ENCODE results near the gene HDAC4. TPM values are rescaled to one million over a fixed set of nuclear protein-coding genes. Genes with fewer than 3 reads are reported as not detected.
A peak's percentile ranks its signal among the peaks of the same experiment; 100 is the strongest.

Gene HDAC4
- total RNA-seq, 2 donors from 2014 or later, result 9.3 to 139 TPM

GRCh38 chr2:239344857-239345216, 56.0 kb downstream of the HDAC4 start:
- Histone ChIP-seq H3K36me3 (replicated peaks in 1 of 2; ENCODE audit: insufficient read depth in 1 of 2, low read depth in 2 of 2) (no peaks in the 10 kb centered on the region), H3K27ac (no peak overlapping the region), H3K4me1 (peaks cover 6% of the 10 kb centered on the region), H3K4me3 (no peak overlapping the region), H3K27me3 (no peaks in the 10 kb centered on the region), H3K9me3 (no peaks in the 10 kb centered on the region)
- DNase-seq (peak; percentile 64 to 88 (median 73)), ATAC-seq (peak; percentile 40)
- intact Hi-C loops (cut with DNase I), result no loop called here
- 69 to 76% methylated on average over 4 of the region's 4 CpGs for WGBS, 2 donors
- no peak for TF ChIP-seq POLR2A (IDR thresholded peaks at IDR 0.05)
- TF ChIP-seq, protein P1, sequence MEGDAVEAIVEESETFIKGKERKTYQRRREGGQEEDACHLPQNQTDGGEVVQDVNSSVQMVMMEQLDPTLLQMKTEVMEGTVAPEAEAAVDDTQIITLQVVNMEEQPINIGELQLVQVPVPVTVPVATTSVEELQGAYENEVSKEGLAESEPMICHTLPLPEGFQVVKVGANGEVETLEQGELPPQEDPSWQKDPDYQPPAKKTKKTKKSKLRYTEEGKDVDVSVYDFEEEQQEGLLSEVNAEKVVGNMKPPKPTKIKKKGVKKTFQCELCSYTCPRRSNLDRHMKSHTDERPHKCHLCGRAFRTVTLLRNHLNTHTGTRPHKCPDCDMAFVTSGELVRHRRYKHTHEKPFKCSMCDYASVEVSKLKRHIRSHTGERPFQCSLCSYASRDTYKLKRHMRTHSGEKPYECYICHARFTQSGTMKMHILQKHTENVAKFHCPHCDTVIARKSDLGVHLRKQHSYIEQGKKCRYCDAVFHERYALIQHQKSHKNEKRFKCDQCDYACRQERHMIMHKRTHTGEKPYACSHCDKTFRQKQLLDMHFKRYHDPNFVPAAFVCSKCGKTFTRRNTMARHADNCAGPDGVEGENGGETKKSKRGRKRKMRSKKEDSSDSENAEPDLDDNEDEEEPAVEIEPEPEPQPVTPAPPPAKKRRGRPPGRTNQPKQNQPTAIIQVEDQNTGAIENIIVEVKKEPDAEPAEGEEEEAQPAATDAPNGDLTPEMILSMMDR (IDR thresholded peaks at IDR 0.05), result no peak

DNA sequence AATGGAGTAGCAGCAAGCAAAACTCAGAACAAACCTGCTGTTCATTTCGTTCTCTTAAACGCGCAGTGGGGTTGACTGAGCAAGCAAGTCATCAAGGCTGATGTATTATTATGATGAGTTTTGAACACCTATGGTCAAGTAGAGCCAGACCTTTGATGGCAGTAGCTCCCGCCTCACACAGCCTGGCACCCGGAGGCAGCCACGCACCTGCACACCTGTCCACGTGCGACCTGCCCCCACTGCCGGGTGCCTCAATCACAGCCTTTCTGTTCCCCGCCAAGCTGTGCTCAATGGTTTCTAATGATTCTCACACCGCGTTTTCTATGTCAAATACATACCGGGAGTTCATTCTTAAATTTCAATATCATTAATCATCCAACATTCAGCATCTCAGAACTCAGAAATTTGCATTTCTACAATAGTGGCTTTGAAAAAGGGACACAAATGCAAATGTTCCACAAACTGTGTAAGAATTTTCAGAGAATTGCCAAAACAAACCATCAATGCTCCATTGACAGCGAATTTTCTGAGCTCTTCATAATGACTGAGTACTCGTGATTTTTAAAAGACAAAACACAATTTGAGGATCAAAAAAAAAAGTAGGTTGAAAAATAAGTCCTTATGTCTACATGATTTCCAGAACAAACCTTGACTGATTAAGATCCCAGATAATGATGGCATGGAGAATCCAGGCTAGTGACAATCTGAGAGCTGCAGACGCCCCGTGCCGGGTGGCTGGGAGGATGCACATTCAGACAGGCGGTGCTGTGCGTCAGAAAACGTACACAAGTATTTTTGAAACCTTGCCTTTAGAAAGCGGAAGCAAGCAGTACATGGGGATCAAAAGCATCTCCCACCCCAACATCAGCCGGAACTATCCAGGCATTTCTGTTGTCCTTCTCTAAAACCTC, 56.6 kb downstream of the HDAC4 start:
- no peaks in the 10 kb centered on the region for H3K36me3 ChIP-seq (replicated peaks in 1 of 2; ENCODE audit: insufficient read depth in 1 of 2, low read depth in 2 of 2)
- DNase-seq, result no peak
- no peaks in the 10 kb centered on the region for H3K9me3 ChIP-seq
- H3K27ac ChIP-seq, result no peak overlapping the region
- ATAC-seq, result no peak
- TF ChIP-seq, protein P1 (IDR thresholded peaks at IDR 0.05), result no peak
- TF ChIP-seq POLR2A (IDR thresholded peaks at IDR 0.05), result no peak
- H3K4me3 ChIP-seq, result no peak overlapping the region
- peaks cover 6% of the 10 kb centered on the region for H3K4me1 ChIP-seq
- 92 to 95% methylated on average over 23 of the region's 23 CpGs for WGBS, 2 donors
- H3K27me3 ChIP-seq, result no peaks in the 10 kb centered on the region
- intact Hi-C loops (cut with DNase I), result no loop called here

- H3K4me1 ChIP-seq, result peaks cover 6% of the 10 kb centered on the region
- ATAC-seq (no peak), DNase-seq (no peak)
- no peaks in the 10 kb centered on the region for H3K36me3 ChIP-seq (replicated peaks in 1 of 2; ENCODE audit: insufficient read depth in 1 of 2, low read depth in 2 of 2)
- H3K9me3 ChIP-seq, result no peaks in the 10 kb centered on the region
- WGBS, 2 donors, result 96% methylated on average over 7 to 10 of the region's 10 CpGs
- TF ChIP-seq, protein P1 (IDR thresholded peaks at IDR 0.05), result no peak
- no peak for TF ChIP-seq POLR2A (IDR thresholded peaks at IDR 0.05)
- H3K4me3 ChIP-seq, result no peak overlapping the region
- H3K27me3 ChIP-seq, result no peaks in the 10 kb centered on the region
- no peak overlapping the region for H3K27ac ChIP-seq
- intact Hi-C loops (cut with DNase I), result no loop called here
These were observed 57.4 kb downstream of the HDAC4 start for GRCh38 chr2:239343460-239343859.

DNA sequence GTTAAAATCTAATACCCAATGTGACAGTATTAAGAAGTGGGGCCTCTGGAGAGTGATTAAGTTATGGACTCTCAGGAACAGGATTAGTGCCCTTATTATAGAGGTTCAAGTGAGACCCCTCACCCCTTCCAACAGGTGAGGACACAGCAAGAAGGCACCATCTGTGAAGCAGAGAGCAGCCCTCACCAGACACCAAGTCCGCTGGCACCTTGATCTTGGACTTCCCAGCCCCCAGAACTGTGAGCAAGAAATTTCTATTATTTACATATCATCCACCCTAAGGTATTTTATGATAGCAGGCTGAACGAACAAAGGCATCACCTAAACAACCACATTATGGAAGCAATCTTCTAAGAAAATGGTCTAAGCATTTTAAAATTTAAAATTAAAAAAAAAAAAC, 59.0 kb downstream of the HDAC4 start:
- ATAC-seq (no peak), DNase-seq (no peak)
- H3K4me3 ChIP-seq, result no peak overlapping the region
- no peak overlapping the region for H3K27ac ChIP-seq
- TF ChIP-seq POLR2A (IDR thresholded peaks at IDR 0.05), result no peak
- TF ChIP-seq, protein P1 (IDR thresholded peaks at IDR 0.05), result no peak
- 90 to 95% methylated on average over 2 of the region's 2 CpGs for WGBS, 2 donors
- no peaks in the 10 kb centered on the region for H3K9me3 ChIP-seq
- no peaks in the 10 kb centered on the region for H3K36me3 ChIP-seq (replicated peaks in 1 of 2; ENCODE audit: insufficient read depth in 1 of 2, low read depth in 2 of 2)
- intact Hi-C loops (cut with DNase I), result no loop called here
- H3K27me3 ChIP-seq, result no peaks in the 10 kb centered on the region
- H3K4me1 ChIP-seq, result peaks cover 14% of the 10 kb centered on the region
